Umbilical cord (tissue), 2 donors: ENCODE measurements around the gene WASL. TPM values are rescaled to one million over a fixed set of nuclear protein-coding genes. Genes with fewer than 3 reads are reported as not detected.
"Not testable (repeated sequence)": the region's sequence is repeated elsewhere in the genome, so short reads cannot be mapped to it uniquely, and the experiment has no call there.

ENCODE experiments used
- DNase-seq: peaks from one replicate; pipeline ENCODE4 v3.0.0-alpha.2; 2015; ENCODE audit warnings: low spot score
- total RNA-seq: library from RNA; depleted of rRNA; stranded (reverse); fragments of >200 nt; gene quantifications from one replicate; pipeline ENCODE4 v1.2.3, GENCODE V29; 2014; ENCODE audit warnings: low replicate concordance; ENCODE audit not compliant: insufficient read depth

The WASL gene
- total RNA-seq, 1 donor from 2014 or later, result 21.4 TPM

DNA sequence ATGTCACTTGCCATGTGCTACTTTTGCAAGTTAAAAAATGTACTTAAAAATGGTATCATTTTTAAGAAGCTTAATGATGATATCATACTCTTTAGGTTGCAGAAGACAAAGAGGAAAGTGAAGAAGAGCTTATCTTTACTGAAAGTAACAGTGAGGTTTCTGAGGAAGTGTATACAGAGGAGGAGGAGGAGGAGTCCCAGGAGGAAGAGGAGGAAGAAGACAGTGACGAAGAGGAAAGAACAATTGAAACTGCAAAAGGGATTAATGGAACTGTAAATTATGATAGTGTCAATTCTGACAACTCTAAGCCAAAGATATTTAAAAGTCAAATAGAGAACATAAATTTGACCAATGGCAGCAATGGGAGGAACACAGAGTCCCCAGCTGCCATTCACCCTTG is 87.0 kb downstream of the WASL start:
- DNase-seq, result no peak

DNA sequence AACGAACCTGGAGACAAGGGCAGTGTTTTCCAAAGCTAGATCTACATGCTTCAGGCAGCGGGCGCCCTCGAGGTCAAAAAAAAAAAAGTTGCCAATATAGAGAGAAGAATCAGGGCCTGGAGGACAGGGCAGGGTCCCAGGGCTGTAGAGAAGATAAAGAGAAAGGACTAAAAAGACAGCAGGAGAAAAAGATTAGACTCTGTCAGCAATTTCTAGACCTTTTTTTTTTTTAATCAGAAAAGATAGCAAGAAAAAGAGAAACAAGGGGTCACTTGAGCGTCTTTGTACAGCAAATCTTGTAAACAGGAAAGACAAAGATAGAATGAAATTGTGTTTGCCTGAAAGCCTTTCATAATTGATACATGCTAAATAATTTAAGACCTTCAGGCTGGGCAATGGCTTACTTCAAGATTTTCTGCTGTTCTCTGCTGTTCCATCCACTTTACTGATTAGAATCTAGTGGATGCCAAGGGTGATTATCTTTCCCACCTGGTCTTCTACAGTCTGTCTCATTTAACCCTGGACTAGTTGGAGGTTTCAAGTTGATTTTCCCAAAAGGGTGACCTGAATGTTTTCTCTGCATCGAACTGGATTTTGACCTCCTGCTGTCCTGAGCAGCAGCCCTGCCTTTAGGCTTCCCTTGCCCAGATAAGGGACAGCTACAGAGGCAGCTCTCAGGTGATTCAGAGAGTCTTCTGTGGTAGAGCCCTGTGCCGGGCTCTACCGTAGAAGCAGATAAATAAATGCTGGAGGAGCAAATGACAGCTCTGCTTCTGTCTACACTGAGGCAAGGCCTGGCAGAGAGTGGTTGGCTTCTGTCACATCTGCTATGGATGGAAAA is 88.1 kb downstream of the WASL start:
- no peak for DNase-seq

DNA sequence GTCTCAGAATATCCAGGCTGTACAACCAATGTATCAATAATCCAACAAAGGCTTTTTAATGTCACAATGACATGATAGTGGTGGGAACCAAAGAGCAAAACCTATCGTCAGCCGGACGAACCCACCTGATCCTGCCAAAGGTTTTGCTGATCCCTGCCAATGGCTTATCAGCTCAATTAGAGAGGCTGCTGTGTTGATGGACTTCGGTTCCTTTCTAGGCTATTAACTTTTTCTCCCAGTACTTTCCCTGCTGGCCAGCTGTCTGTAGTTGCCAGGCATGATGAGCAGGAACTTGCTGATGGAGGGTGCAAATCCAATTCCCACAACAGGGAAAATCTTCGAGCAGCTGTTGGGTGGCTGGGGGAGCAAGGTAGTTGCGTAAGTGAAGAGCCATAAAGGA is 90.8 kb downstream of the WASL start:
- DNase-seq, result no peak

DNA sequence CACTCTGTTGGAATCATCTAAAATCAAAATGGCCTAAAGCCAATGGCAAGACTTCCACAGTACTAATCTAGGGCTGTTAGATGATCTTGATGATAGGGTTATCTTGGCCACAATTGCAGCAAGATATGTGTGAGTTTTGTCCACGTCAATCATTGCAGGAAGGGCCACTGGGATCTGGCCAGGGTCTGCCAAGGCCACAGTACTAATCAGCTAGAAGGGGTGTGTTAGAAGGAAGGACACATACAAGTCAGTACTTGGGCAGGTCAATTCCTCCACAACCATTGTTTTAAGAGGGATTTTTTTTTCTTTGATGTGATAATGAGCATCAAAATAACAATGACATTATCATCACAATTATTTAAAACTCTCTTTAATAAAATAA is 91.5 kb downstream of the WASL start:
- no peak for DNase-seq

DNA sequence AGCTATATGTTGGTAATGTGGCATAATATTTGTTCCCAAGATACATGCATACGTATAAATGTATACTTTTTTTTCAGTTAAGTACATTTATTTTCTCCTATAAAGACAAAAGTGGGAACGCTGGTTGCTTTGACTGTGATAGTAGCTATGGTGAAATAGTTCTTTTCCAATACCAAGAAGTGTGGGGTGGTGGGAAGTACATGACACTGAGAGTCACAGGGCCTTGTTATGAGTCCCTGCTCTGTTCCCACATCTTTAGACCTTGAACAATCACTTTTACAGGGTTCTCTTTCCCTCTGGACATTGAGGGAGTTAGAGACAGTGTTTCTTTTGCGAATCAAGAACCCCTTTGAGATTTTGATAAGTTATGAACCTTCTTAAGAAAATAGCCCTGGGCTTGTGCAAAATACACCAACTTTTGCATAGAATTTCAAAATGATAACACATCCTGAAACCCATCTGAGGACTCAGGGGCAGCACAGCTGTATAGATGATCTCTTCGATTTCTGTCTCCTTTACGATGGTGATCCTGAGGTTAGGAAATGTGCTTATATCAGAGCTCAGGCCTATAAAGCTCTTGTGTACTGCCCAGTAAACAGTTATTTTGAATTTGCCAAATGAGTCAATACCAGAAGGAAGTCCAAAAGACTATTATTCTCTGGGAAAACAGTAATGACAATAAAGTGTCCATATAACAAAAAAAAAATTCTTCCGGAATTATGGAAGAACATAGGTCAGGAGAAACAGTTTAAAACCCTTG is 92.1 kb downstream of the WASL start:
- no peak for DNase-seq

DNA sequence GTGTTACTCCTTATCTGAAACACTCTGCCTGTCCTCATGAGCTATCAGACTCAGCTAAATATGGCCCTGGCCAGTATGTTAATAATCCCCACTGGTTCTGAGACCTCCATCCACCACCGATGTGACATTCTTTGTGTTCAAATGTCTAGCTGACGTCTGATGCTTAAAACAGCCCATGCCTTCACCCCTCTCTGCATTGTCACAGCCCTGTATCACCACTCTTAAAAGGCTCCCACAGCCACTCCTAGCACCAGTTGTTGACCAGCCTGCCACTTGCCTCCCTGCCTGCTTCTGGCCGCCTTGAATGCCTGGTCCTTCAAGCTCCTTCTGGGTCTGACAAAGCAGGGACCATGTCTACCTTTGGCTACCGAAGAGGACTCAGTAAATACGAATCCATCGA is 93.2 kb downstream of the WASL start, which contains the start of gene LMOD2:
LMOD2 (plus strand) TSS at position 253 of the 400 bp plus-strand sequence; CDS start at position 351, 98 bp downstream.
- no peak for DNase-seq

DNA sequence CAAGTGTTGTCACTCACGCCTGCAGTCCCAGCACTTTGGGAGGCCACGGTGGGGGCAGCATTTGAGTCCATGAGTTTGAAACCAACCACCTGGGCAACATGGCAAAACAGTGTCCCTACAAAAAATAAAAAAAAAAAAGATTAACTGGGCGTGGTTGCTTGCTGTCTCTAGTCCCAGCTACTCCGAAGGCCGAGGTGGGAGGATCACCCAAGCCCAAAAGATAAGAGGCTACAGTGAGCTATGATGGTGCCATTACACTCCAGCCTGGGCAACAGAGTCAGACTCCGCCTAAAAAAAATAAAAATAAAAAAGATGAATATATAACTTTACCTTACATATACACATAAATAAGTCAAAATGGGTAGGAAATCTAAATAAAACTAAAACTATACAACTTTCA is 95.6 kb downstream of the WASL start:
- DNase-seq, result no peak

DNA sequence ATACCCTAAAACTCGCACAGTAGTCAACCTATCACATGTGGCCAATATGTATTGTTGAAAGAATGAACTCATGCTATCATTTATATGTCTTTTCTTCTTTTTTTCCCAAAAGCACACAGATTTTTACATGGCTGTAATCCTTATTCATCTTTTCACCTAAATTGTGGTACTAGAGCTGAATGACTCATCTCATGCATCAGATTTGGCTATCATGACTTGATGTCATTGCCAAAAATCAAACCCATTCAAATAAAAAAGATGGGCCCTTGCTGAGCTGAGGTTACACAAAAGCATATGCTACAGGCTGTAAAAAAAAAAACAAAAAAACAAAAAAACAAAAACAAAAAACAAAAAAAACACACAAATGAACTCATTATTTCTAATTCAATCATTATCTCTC is 96.4 kb downstream of the WASL start:
- DNase-seq, result no peak

DNA sequence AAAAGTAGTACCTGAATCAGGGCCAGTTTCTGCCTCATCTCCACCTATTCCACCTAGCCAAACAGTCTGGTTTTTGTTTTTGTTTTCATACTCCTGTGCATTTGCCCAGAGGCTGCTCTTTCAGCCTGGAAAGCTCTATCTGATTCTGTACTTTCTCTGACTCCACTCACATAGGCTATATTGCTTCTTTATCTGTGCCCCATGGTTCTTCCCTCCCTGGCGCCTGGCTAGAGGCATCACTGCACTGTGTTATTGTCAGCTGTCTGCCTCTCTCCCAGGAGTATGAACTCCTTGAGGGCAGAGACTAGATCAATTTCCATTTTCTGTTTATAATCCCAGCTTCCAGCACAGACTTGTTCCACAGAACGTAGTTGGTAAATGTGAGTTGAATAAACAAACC is 98.2 kb downstream of the WASL start:
- DNase-seq, result no peak

DNA sequence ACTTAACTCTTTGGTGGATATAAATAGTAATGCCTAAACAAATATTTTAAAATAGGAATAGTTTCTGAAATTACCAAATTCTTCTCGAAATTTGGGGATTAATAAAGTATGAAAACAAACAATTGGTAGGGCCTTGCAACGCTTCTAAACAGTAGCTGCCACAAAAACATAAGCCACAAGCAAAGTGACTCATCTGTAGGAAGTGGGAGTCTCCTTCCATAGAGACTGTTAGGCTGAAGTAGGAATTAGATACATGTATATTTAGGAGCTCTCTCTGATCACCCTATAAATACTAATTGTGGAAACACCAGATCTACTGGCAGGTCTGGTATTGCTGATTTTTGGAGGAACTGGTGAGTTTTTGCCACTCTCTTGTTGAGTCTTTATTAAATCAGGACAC is 98.8 kb downstream of the WASL start:
- no peak for DNase-seq

DNA sequence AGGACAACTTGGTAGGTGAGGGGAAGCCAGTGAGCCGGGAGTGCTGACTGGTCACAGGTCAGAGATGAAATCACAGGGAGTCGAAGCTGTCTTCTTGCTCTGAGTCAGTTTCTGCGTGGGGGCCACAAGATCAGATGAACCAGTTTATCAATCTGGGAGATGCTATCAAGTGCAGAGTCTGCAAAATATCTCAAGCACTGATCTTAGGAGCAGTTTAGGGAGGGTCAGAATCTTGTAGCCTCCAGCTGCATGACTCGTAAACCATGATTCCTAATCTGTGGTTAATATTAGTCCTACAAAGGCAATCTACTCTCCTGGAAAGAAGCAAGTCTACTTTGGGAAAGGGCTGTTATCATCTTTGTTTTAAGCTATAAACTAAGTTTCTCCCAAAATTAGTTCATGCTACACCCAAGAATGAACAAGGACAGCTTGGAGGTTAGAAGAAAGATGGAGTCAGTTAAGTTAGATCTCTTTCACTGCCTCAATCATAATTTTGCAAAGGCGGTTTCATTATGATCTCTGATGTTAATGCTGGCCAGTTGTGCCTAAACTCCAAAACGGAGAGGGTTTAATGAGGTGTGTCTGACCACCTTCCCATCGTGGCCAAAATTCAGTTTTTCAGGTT is 101.6 kb downstream of the WASL start:
- no peak for DNase-seq

DNA sequence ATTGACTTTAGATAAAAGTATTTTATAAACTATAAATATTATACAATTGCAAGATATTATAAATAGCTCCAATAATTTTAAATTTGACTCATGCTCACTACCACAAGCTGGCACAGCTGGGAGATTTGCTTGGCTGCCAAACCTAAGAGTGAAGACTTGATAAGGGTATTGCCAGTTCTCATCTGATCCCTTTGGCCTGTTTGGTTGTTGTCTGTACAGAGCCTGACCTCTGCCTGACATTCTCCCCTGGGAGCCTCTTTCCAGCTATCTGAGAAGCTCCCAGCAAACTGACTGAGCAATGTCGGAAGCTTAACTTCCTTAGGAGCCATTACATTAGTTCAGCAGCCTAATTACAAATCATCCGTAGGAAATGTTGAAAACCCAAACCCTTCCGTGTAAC is 103.3 kb downstream of the WASL start:
- peak; percentile 52 for DNase-seq

DNA sequence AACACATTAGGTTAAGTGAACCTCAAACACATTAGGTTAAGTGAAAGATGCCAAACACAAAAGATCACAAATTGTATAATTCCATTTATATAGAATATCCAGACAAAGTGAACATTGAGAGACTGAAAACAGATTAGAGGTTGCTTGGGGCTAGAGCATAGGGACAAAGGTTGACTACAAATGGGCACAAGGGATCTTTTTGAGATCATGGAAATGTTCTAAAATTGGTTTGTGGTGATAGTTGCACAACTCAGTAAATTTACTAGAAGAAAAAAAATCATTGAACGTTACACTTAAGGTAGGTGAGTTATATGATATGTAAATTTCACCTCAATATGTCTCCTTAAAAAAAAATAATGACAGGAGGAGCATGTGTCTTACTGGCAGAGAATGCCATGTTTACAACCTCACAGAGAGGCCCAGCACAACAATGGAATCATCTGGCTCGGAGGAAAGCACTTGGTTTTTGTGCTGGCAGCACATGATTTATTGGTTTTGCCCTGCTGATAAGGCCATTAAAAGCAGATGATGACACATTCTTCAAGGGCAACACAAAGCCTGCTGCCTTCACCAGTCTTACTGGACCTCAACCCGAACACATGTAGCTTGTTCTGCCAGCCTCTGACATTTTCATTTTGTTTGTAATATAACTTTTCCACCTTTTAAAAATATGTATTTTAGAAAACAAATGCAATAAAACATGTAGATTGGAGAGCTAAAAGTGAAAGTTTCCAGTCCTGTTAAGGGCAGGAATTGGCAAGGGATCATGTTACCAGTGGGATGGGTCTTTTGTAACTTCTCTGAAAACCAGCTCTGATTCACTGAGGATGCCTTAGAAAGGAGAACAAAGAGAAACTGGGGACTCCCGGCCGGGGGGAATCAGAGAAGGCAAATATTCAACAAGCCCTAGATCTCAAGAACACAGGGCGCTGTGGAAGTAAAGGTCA is 105.0 kb downstream of the WASL start:
- DNase-seq, result peak; percentile 82

DNA sequence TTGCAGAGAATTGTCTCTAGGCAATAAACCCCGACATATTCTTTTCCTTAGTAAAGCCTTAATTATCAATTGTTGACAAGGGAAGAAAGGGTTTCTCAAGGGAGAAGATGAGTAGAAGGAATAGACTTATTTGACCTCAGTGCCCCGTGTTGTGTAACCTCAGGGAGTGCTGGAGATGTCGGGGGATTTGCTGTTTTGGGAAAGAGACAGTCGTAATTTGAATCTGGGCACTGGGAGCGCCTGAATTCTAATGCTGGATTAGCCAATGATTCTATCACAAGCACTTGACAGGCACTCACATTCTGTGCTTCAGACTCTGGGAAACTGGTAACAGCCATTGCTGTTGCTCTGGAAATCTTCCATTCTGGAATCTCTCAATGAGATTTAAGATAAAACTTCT is 106.9 kb downstream of the WASL start:
- DNase-seq, result no peak

DNA sequence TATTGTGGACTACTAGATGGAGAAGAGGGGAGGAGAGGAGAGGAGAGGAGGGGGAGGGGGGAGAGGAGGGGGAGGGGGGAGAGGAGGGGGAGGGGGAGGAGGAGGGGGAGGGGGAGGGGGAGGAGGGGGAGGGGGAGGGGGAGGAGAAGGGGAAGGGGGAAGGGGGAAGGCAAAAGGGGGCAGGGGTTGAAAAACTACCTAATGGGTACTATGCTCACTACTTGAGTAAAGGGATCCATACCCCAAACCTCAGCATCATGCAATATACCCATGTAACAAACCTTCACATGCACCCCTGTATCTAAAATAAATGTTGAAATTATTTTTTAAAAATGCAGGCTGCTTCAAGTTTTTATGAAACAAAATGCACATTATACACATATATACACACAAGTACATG is 108.2 kb downstream of the WASL start:
- DNase-seq, result no peak

DNA sequence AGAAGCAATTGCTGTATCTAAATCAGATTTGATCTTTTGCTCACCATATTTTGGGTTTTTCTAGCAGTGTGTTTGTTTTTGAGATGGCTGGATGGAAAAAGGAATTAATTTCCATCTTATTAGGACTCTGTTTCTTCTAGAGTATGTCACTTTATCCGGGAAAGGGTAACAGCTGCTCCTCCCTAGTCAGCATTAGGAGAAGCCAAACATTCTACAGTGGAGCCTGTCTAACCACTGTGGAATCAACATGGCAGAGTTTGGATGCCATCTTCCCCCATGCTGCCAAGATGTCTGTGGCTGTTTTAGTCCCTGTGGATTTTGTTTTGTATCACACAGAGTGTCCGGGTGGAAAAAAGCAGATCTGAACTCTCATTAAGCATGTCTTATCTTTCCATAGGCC is 109.2 kb downstream of the WASL start:
- no peak for DNase-seq

DNA sequence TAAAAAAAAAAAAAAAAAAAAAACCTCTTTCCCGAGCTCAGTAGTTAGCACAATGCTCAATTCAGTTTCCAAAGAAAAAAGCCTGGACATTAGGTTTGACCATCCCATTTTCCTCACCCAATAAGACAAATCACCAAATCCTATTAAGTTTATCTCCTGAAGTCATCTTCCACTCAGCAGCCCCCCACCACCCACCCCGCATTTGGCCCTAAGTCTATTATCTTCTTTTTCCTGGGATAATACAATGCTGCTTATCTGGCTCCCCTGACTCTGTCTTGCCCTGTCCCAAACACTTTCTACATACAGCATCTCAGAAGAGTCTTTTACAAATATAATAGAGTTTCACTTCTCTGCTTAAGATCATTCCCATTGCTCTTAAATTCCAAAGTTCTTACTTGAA is 110.9 kb downstream of the WASL start:
- DNase-seq, result no peak

DNA sequence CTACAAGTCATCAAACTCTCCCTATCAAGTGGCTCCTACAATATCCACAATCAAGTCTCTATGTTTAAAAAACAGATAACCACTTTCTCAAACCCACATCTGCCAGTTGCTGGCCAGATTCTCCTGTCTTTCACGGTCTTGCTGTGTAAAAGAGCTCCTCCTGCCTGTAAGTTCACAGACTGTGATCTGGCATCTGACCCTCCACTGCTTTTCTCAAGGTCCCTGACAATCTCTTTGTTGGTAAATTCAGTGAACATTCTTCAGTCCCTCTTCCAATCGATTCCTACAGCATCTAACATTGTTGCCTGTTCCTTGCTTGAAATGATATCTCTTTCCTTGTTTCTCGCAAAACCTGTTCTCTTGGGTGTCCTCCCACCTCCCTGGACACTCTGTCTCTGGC is 111.6 kb downstream of the WASL start:
- peak; percentile 13 for DNase-seq

DNA sequence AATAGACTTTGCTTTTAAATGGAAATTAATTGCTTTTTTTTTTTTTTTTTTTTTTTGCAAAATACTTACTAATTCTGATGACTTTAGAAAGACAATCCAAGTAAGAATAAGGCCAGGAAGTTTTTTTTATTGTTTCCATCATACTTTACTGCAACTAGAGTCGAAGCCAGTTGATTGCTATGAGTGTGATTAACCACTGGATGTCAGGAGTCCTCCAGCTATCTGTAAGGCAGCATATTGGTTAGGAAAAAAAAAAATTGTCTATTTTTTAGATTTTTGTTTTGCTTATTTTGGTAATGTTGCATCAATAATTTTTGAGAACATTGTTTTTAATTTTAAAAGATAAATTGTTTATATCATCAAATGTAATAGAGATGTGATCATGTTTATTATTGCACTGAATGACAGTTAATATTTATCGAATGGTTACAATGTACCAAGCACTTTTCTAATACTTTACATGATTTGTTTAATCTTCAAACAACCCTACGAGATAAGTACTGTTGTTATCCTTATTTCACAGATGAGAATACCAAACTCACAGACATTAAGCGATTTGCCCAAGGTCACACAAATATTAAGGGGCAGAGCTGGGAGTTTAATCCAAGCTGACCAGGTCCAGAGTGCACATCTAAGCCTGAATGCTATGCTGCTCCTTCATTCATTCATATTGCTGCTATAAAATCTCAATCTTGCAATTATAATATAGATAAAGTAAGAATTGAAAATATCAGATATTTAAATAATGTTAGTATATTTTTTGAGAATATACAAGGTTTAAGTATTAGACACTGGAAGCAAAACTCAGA is 113.0 kb downstream of the WASL start:
- DNase-seq, result peak; percentile 40

DNA sequence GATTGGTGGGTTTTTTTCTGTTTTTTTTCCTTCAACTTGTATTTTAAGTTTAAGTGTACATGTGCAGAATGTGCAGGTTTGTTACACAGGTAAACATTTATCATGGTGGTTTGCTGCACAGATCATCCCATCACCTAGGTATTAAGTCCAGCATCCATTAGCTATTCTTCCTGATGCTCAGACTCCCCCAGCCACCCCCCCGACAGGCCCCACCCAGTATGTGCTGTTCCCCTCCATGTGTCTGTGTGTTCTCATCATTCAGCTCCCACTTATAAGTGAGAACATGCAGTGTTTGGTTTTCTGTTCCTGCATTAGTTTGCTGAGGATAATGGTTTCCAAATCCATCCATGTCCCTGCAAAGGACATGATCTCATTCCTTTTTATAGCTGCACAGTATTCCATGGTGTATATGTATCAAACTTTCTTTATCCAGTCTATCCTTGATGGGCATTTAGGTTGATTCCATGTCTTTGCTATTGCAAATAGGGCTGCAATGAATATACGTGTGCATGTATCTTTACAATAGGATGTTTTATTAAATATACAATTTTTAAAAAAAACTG is 114.7 kb downstream of the WASL start:
- not testable (repeated sequence) for DNase-seq
